OCI-LY7 (cell line): ENCODE results near the gene FAH. TPM values are rescaled to one million over a fixed set of nuclear protein-coding genes. Genes with fewer than 3 reads are reported as not detected.

ENCODE experiments used
- BruUV-seq: library from RNA; stranded (reverse); fragments of 400-500 nt; replicated peaks from 2 replicates; lab custom pipeline; 2021; lab: Mats Ljungman, UMichigan
- CTCF ChIA-PET: fragments of 300-600 bp; sonication (Branson Sonifier 250); formaldehyde crosslinking; loops from one replicate; lab custom pipeline; 2022; ENCODE audit warnings: antibody characterized with exemption; ENCODE audit not compliant: unreplicated experiment; lab: Charles Lee
- POLR2A ChIA-PET: fragments of 300-600 bp; sonication (Branson Sonifier 250); formaldehyde crosslinking; loops from one replicate; lab custom pipeline; 2022; ENCODE audit warnings: antibody characterized with exemption; lab: Charles Lee
- DNase-seq: peaks from one replicate; pipeline ENCODE4 v3.0.0-alpha.2; 2015; ENCODE audit warnings: low spot score
- H2AFZ ChIP-seq: fragments of 200-600 bp; sonication (generic), shearing (Covaris generic); 2 replicates; pipeline ENCODE4 v1.6.1; 2014; ENCODE audit warnings: mild to moderate bottlenecking, antibody characterized with exemption, low read length, moderate library complexity
- H3K27ac ChIP-seq: fragments of 200-600 bp; sonication (generic); 2 replicates; pipeline ENCODE4 v1.5.1; 2014; ENCODE audit warnings: mixed run types, low read depth, mild to moderate bottlenecking, moderate library complexity, low read length, inconsistent platforms; ENCODE audit not compliant: poor library complexity, severe bottlenecking
- H3K36me3 ChIP-seq: fragments of 200-600 bp; sonication (generic); 2 replicates; pipeline ENCODE4 v1.6.1; 2014; ENCODE audit warnings: mild to moderate bottlenecking, antibody characterized with exemption, low read length, moderate library complexity, mixed read lengths; ENCODE audit not compliant: insufficient read depth
- H3K4me1 ChIP-seq: fragments of 200-600 bp; sonication (generic); 2 replicates; pipeline ENCODE4 v1.5.1; 2014; ENCODE audit warnings: mild to moderate bottlenecking, low read length; ENCODE audit not compliant: insufficient read depth, poor library complexity, severe bottlenecking
- H3K4me2 ChIP-seq: fragments of 200-600 bp; sonication (generic); 2 replicates; pipeline ENCODE4 v1.6.1; 2014; ENCODE audit warnings: mild to moderate bottlenecking, low read length
- H3K4me3 ChIP-seq: fragments of 200-600 bp; sonication (generic); 2 replicates; pipeline ENCODE4 v1.5.1; 2014; ENCODE audit warnings: mild to moderate bottlenecking, low read depth, low read length; ENCODE audit not compliant: poor library complexity, severe bottlenecking
- H3K79me2 ChIP-seq: fragments of 200-600 bp; sonication (generic); 2 replicates; pipeline ENCODE4 v1.6.1; 2016; ENCODE audit warnings: low read depth, mild to moderate bottlenecking, low read length, moderate library complexity, mixed read lengths; ENCODE audit not compliant: insufficient read depth
- H3K9me2 ChIP-seq: fragments of 200-600 bp; sonication (generic); 2 replicates; pipeline ENCODE4 v1.6.1; 2016; ENCODE audit warnings: mild to moderate bottlenecking, low read length, mixed read lengths; ENCODE audit not compliant: insufficient read depth
- H3K9me3 ChIP-seq: fragments of 200-600 bp; sonication (generic); 2 replicates; pipeline ENCODE4 v1.6.1; 2014; ENCODE audit warnings: mild to moderate bottlenecking, mixed run types, low read length, mixed read lengths
- H4K20me1 ChIP-seq: fragments of 200-600 bp; sonication (generic); 2 replicates; pipeline ENCODE4 v1.6.1; 2014; ENCODE audit warnings: mild to moderate bottlenecking, antibody characterized with exemption, low read length, moderate library complexity, mixed read lengths; ENCODE audit not compliant: insufficient read depth
- CTCF ChIP-seq: fragments of 200-600 bp; sonication (generic); conservative IDR thresholded peaks from 2 replicates; pipeline ENCODE4 v1.5.1; 2014; ENCODE audit warnings: mild to moderate bottlenecking, antibody characterized with exemption, low read length, moderate library complexity, mixed read lengths
- EZH2phosphoT487 ChIP-seq: fragments of 200-600 bp; sonication (generic); IDR thresholded peaks from 2 replicates; pipeline ENCODE4 v1.6.1; 2018; ENCODE audit warnings: low read depth, borderline replicate concordance, mild to moderate bottlenecking, mixed run types, antibody characterized with exemption, low read length, moderate library complexity, mixed read lengths
- intact Hi-C: fragments of 100-400 bp; cut with micrococcal nuclease; formaldehyde crosslinking; loops from one replicate; pipeline ENCODE4 v1.10.0; 2022; ENCODE audit not compliant: unreplicated experiment
- total RNA-seq, 2 experiments: library from RNA; depleted of rRNA in 1 of 2; stranded (reverse); fragments of >200 nt in 1 of 2; shearing (Covaris generic) in 1 of 2; gene quantifications; 2 replicates each; pipeline ENCODE4 v1.2.3, GENCODE V29; 2014 to 2022

FAH gene
- total RNA-seq, 2 experiments from 2014 or later = 9.4 to 18.4 TPM

- DNase-seq = no peak
- H3K36me3 ChIP-seq = no peaks in the 10 kb centered on the region
- no peak overlapping the region for H3K4me3 ChIP-seq
- H3K79me2 ChIP-seq = no peaks in the 10 kb centered on the region
- TF ChIP-seq EZH2phosphoT487 = no peak
- no peak for TF ChIP-seq CTCF
- H3K9me2 ChIP-seq = no peaks in the 10 kb centered on the region
- H4K20me1 ChIP-seq = no peaks in the 10 kb centered on the region
- H3K4me1 ChIP-seq = no peaks in the 10 kb centered on the region
- ChIA-PET POLR2A (no interaction called here), CTCF (no interaction called here)
- no peak overlapping the region for H2AFZ ChIP-seq
- no peak overlapping the region for H3K27ac ChIP-seq
- H3K4me2 ChIP-seq = no peak overlapping the region
- intact Hi-C loops = no loop called here
- no peaks in the 10 kb centered on the region for H3K9me3 ChIP-seq
- no TSS peak for BruUV-seq
Observed at GRCh38 chr15:80201256-80202015, 48.6 kb downstream of the FAH start.

- intact Hi-C loops = no loop called here
- CTCF ChIA-PET = no interaction called here
- Histone ChIP-seq H3K9me2 (no peaks in the 10 kb centered on the region), H3K9me3 (no peaks in the 10 kb centered on the region), H3K4me1 (no peaks in the 10 kb centered on the region), H3K79me2 (no peaks in the 10 kb centered on the region), H4K20me1 (no peaks in the 10 kb centered on the region), H3K4me3 (no peak overlapping the region), H2AFZ (no peak overlapping the region), H3K36me3 (no peaks in the 10 kb centered on the region), H3K27ac (no peak overlapping the region), H3K4me2 (no peak overlapping the region)
- no TSS peak for BruUV-seq
- POLR2A ChIA-PET = no interaction called here
- DNase-seq = no peak
- no peak for TF ChIP-seq EZH2phosphoT487
- TF ChIP-seq CTCF = no peak
Observed at GRCh38 chr15:80202016-80202315, 49.2 kb downstream of the FAH start.

GRCh38 chr15:80202641-80203360 lies 50.0 kb downstream of the FAH start:
- Histone ChIP-seq H3K36me3 (no peaks in the 10 kb centered on the region), H3K9me3 (no peaks in the 10 kb centered on the region), H3K4me2 (no peak overlapping the region), H2AFZ (no peak overlapping the region), H3K79me2 (no peaks in the 10 kb centered on the region), H3K4me3 (no peak overlapping the region), H3K27ac (no peak overlapping the region), H4K20me1 (no peaks in the 10 kb centered on the region), H3K4me1 (no peaks in the 10 kb centered on the region), H3K9me2 (no peaks in the 10 kb centered on the region)
- POLR2A ChIA-PET = interaction anchor here (0.6 kb wide), 1 partner anchor 967 kb away, joined by 3 read pairs; no protein-coding TSS in a partner anchor
- intact Hi-C loops = no loop called here
- CTCF ChIA-PET = interaction anchor here (1.0 kb wide), 1 partner anchor 13 kb away, joined by 3 read pairs; no protein-coding TSS in a partner anchor
- TF ChIP-seq CTCF (no peak), EZH2phosphoT487 (no peak)
- DNase-seq = no peak
- BruUV-seq = no TSS peak
